GM18951 (cell line): ENCODE data around the gene ZNFX1.
A peak's percentile ranks its signal among the peaks of the same experiment; 100 is the strongest.

Experiments
- POLR2A ChIP-seq: IDR thresholded peaks from 4 replicates; pipeline ENCODE4 v1.6.1; 2011; ENCODE audit warnings: mild to moderate bottlenecking; ENCODE audit not compliant: insufficient read length, insufficient read depth; ENCODE audit errors: extremely low read depth
- in situ Hi-C: fragments of 300-500 bp; cut with MboI; formaldehyde crosslinking; loops from one replicate; pipeline ENCODE4 v1.12.0; 2022; ENCODE audit warnings: low sequenced_read_pairs, mixed read lengths, inconsistent platforms; ENCODE audit not compliant: unreplicated experiment

ZNFX1 gene

DNA sequence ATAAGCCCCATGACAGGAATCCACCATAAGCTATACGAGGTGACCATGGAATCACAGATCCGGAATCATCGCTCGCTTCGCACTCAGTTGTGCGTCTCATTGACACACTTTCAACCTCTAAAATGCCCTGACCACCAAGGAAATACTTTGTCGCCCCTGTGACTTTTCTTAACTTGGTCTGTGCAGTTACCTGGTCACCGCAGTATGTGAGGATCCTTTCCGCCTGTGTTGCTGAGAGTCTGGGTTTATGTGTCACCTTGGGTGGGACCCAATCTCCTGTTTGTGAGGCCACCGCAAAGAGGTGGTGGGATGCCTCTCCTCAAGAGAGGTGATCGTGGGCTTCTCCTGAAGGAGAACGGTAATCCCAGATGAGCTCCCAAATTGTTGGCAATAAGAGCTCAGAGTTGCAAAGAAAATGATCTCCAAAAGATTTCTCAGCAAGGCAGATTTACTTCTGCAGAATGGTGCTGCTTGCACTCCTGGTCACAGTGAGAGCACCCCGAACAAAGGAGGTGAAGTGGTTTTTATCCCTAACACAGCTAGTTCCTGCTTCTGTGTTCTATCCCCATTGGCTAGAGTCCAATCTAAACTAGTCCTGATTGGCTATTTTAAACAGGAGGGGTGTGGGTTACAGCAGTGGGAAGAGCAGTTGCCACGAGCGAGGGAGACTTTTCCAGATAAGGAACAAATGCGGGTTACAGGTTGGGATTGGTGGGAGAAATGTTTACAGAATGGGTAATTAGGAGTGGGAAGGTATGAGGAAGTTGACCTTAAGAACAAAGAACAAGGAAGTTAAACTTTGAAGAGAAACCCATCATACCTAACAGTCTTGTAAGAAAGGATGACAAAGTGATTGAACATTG is 9.1 kb upstream of the ZNFX1 start:
- in situ Hi-C loops = no loop called here
- no peak for TF ChIP-seq POLR2A

DNA sequence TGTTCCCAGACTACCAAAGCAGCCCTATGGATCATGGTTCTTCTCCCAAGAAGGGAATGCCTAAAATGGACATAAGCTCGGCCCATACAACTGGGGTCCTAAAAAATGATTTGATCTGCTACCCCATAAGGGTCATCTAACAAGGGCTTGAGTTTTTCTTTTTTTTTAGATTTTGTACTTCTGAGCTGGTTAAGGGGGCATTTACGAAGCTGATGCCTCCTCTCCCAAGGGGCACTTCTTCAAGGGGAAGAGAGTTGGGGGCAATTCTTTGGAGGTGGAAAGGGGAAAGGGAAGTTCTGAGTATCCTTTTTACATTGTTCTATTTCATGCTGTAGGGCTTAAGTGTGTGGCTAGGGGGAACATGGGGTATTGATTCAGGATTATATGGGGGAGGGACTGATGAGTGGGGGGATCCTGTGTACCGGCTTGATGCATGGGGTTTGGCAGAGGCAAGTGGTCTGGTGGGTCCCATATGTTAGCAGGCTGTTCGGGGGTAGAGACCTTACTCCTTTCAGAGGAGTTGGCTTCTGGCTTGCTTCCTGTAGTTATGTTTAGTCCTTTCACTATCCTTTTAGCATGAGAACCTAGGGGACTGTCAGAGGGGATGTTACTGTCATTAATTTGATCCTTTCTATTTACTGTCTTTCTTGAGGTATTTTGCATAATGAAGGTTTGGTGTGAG is 8.1 kb upstream of the ZNFX1 start:
- in situ Hi-C loops = no loop called here
- peak; percentile 21 for TF ChIP-seq POLR2A

DNA sequence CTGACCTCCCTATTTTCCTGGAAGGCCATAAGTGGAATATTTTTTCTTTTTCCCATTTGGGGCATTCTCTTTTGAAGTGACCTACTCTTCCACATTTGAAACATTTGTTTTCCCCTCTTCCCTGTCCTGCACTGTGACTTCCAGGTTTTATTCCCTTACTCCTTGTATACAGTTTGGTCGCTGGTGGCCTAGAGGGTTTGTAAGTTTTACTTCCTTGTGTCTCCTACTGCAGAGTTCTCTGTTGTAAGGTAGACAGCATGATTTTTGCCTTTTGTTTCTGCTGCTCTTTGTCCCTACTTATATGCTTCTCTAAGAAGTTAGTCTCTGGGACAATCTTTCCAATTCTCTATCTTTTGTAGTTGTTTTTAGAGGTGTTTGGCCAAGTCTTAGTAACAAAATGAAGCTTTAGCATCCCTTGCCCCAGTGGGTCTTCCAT is 7.4 kb upstream of the ZNFX1 start:
- TF ChIP-seq POLR2A = no peak
- in situ Hi-C loops = no loop called here

DNA sequence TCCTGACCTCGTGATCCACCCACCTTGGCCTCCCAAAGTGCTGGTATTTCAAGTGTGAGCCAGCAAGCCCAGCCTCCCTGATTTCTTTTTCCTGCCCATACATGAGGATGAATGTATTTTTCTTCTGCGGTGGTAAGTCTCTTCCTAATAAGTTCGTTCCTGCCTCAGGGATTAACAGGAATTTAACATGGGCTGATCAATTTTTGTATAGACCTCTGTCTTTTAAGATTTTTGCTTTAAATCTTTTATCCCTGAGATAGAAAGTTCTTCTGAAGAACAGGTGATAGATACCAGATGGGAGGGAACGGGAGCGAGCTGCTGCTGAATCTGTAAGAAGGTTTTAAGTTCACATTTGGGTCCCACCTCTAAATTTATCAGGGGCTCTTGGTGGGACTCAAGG is 7.0 kb upstream of the ZNFX1 start:
- in situ Hi-C loops = no loop called here
- TF ChIP-seq POLR2A = no peak

DNA sequence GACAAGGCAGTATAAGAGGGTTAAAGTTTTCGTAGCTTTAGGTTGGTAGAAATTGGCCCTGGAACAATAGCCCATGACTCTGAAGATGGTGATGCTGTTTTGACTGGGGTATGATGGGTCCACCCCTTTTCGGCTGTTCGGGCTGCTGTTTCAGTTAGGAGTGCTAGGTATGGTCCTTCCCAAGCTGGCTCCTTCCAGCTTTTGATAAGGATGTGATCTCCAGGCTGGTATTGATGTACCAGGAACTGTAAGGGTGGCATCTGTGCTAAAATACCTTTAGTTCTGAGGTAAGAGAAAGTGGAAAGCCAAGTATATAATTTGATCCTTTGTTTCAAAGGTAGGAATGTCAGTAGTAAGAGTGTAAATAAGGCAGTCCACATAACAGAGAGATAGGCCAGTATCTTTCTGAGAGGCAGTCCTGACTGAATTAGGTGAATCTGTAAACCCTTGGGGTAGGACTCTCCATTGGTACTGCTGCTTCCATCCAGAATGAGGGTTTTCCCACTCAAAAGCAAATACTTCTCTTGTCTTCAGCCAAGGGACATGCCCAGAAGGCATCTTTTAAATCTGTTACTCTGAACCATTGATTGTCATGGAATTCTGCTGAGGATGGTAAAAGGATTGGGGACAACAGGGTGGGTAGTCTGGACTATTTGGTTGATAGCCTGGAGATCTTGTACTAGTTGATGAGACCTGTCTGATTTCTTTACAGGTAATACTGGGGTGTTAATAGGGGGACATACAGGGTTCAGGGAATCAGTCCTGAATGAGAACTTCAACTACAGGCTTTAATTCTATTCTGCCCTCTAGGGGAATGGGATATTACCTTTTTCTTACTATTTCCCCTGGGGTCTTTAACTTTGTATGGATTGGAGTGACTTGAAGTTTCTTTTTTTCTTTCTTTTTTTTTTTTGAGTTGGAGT is 6.1 kb upstream of the ZNFX1 start:
- in situ Hi-C loops = no loop called here
- TF ChIP-seq POLR2A = peak; percentile 43

DNA sequence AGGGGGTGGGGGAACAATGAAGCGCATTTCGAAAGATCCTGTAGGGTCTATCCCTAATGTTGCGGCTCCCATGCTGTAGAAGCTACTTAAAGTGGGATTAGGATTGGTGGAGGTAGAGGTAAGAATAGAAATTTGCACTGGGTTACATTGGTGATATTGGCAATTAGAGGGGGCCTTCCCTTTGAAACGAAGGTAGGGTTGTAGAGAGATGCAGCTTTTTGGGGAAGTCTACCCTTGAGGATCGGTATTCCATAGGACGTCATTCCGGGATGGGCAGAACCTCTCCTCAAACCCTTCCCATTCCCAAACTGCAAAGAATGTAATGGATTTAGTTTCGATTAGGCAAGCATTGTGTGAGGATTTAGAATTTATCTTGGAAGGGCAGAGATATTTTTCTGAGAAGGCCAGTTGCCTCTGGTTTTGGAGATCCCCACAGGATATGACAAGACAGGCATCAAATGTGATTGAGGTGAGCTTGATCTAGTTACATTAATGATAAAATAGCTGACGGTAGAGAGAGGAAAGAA is 5.4 kb upstream of the ZNFX1 start:
- no peak for TF ChIP-seq POLR2A
- in situ Hi-C loops = no loop called here

DNA sequence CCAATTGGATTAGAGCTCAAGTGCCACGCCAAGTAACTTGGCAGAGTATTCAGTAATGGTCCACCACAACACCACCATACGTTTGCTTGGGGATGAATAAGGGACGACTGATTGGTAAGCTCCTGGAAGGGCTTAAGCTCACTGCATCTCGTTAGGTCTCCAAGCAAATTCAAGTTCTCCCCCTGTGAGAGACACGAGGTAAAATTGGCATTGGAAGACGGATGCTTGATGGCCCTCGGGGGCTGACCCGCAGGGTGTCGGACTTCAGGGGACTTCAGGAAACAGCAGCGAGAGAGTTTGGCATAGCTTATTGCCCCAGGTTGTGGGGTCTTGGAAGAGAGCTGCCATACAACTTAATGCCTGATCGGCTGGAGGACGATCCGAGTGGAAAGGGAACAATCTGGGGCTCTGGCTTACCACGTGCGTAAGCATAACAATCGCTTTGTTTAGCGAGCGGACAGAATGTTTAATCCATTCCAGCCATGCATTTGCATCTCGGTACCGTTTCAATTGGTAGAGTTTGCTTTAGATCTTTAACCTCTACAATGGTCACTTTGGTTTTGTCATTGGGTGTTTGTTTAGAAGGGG is 4.8 kb upstream of the ZNFX1 start:
- in situ Hi-C loops = no loop called here
- peak; percentile 39 for TF ChIP-seq POLR2A

DNA sequence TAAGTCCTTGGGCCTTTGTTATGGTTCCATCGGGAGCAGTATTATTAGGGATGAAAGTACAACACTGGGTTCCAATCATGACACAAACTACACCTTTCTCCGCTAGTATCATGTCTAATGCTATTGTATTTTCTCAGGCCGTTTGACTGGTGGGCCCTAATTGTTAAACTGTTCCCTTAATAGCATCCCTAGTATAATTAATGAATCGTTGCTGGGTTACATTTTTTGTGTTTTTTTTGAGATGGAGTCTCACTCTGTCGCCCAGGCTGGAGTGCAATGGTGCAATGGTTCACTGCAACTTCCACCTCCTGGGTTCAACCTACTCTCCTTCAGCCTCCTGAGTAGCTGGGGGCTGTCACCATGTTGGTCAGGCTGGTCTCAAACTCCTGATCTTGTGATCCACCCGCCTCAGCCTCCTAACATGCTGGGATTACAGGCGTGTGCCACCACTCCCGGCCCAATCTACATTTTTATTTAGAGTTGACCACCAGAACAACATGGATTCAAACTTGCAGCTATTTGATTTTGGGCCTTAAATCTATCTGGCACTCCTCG is 4.1 kb upstream of the ZNFX1 start:
- in situ Hi-C loops = no loop called here
- no peak for TF ChIP-seq POLR2A

DNA sequence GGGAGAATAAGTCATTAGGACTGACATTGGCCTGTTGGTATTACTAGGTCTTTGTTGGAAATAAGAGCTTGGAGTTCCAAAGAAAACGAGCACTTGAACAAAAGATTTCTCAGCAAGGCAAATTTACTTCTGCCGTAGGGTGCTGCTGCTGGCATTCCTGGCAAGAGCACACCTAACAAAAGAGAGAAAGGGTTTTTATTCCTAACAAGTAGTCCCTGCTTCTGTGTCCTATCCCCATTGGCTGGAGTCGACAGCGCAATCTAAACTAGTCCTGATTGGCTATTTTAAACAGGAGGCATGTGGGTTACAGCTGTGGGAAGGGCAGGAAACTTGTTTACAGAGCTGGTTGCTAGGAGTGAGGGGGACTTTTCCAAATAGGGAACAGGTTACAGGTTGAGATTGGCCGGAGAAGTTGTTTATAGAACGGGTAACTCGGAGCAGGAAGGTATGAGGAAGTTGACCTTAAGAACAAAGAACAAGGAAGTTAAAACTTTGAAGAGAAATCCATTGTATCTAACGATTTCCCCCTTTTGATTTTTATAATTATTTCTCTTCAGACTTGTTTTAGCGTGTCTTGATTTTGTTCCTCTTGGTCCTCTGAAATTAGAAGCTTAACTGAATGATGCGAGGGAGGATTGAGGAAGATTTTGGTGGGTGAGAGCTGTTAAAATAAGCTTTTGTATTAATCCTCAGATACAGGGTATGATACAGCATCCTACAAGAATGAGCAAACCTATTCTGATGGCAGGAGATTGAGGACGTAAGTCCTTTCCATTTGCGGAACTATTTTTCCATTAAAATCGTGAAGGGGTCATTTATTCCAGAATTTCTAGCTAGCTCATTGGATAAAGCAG is 3.4 kb upstream of the ZNFX1 start:
- no peak for TF ChIP-seq POLR2A
- in situ Hi-C loops = no loop called here

DNA sequence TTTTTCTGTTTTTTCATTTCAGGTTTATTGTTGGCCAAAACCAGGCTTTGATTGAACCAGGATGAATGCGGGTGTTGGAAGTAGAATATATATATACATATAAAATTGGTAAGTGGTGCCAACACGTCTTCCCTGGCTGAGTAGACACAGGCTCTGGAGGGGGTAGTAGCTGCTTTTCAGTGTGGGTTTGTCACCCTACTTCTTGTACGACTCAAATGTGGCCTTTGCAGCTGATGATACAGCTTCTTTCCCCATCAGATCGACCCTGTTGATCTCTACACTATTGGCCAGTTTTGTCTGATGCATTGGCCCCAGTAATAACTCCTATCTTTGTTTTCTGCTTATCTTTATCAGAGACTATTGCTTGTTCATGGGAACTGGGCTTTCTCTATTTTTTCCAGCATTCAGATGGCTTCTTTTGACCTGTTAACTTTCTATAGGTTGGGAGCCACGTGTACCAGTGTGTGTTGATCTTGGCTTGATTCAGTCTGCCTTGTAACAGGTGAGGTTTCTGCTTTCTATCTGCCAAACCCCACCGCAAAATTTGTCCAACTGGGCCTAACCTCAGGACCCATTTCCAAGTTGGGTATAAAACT is 2.7 kb upstream of the ZNFX1 start:
- in situ Hi-C loops = no loop called here
- no peak for TF ChIP-seq POLR2A
